Suppressor macrophage treated with lipopolysaccharide for 4 hours (primary cell): ENCODE data around the gene HIVEP3.

Experiments
- DNase-seq: peaks from one replicate; pipeline ENCODE4 v3.0.0-alpha.2; 2020

The HIVEP3 gene

DNA sequence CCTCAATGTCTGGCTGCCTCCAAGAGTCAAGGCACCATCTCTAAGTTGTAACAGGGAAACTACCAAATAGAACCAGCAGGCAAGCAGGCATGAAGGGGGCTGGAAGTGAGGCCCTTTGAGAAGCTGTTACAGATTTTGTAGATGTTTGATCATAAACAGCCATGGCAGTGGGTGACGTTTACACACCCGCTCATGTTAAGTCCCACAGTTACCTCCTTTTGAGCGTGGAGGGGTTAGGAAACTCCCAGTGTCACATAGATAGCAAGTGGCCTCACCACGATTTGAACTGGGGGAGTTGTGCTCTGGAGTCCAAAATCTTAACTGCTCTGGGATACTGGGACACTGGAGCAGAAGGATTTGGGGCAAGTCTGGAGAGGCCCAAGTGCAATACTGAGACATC, 192.4 kb downstream of the HIVEP3 start:
- DNase-seq, result no peak

DNA sequence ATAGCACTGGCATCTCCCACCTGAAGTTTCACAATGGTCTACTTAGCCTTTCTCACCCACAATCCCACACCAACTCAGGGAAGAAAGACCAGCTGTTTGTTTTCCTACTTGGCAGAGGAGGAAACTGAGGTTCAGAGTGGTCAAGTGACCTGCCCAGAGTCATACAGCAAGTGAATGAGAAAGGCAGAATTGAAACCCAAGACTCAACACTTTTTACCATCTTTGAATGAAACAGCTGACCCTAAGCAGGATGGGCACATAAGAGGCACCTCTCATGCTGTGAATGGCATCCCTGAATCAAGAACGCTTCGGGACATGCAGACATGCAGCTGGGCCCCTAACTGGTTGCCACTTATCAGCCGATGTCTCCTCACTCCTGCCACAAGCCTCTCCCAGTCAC, 193.8 kb downstream of the HIVEP3 start:
- DNase-seq, result peak; percentile 47

DNA sequence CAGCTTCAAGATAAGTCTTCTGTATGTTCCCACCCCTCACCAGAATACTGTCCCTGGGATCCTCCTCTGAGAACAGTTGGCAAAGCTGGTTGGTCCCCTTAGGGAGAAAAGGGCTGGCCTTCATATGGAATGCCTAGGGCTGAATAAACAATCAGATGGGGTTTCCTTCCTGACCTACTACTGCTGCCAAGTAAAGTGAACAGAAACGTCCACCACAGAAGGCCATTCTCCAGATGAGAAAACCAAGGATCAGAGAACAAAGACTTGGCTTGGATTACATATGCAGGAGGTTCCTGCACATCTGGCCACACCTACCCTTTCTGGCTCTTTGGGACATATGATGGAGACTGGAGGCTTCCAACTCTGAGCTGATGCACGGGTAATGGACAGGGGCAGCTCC, 194.5 kb downstream of the HIVEP3 start:
- DNase-seq, result no peak

DNA sequence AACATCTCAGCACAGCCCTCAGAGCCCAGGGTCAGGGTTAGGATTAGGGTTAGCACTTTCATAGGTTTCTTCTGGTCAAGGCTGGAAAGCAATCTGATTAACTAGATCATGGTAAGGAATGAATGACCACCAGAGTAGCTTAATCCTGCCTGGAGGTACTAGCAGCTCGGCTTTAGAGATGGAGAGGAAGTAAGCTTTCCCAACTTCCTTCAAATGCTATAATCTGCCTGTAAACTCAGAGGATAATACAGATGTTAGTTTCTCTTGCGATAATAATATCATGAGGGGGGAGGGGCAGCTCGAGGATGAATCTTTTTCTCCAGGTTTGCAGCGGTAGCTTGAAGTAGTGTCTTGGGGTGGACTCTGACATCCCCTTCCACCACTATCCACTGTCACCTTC, 194.9 kb downstream of the HIVEP3 start:
- DNase-seq, result no peak

DNA sequence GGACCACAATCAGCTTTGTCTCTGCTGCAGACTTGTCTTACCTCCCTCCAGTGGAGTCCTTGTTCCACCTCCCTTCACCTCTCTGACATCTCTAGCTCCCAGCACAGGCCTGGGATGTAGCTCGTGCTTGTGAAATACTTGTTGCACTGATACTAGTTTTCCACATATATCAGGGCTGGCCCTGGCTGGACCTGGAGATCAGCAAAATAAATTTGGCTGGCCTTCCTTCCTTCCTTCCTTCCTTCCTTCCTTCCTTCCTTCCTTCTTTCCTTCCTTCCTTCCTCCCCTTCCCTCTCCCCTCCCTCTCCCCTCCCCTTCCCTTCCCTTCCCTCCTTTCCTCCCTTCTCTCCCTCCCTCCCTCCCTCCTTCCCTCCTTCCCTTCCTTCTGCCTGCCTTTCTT, 196.5 kb downstream of the HIVEP3 start:
- no peak for DNase-seq

DNA sequence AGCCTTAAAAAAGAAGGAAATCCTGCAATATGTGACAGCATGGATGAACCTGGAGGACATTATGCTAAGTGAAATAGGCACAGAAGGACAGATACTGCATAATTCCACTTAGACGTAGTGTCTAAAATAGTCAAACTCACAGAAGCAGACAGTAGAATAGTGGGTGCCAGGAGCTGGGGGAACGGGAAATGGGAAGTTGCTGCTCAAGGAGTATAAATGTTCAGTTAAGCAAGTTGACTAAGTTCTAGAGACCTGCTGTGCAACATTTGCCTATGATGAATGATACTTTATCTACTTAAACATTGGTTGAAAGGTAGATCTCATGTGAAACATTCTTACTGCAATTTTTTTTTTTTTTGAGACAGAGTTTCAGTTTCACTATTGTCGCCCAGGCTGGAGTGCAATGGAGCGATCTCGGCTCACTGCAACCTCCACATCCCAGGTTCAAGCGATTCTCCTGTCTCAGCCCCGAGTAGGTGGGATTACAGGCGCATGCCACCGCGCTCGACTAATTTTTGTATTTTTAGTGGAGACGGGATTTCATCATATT, 197.8 kb downstream of the HIVEP3 start:
- DNase-seq, result no peak

DNA sequence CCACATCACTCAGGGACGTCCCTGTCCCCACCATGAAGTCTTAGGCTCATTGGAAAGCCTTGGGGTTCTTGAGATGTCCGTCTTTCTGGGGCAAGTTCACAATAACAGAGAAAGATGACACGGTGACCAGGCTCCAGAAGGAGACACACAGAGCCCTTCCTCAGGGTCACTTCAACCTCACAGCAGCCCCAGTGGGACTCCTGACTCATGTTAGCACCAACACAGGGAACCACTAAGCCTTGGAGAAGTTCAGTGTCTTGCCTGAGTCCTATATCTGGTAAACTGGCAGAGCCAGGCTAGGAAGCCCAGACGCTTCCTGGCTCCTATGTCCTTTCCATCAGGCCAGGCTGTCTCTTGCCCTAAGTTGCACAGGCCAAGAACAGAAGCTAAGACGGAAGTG, 199.1 kb downstream of the HIVEP3 start:
- DNase-seq, result no peak

GRCh38 chr1:41719128-41719527, 199.6 kb downstream of the HIVEP3 start:
- DNase-seq, result no peak

DNA sequence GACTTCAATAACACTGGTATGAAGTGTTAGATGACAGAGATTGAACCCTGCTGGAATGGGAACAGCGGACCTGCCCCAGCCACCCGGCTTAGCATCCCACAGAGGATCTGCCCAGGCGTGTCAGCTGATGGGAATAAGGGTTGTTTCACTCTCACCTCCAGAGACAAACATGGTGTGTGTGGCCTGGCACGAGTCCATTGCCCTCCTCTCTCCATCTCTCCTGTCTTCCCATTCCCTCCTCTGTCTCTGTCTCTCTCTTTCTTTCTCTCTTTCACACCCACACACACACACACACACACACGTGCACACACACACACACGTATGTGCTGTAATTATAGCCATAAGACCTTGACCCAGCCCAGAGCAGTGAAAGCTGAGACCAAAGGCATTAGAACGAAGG, 200.2 kb downstream of the HIVEP3 start:
- DNase-seq, result no peak

GRCh38 chr1:41716188-41717130, 202.3 kb downstream of the HIVEP3 start:
- no peak for DNase-seq

- peak; percentile 33 for DNase-seq
These were observed 203.2 kb downstream of the HIVEP3 start for GRCh38 chr1:41715441-41716095.

DNA sequence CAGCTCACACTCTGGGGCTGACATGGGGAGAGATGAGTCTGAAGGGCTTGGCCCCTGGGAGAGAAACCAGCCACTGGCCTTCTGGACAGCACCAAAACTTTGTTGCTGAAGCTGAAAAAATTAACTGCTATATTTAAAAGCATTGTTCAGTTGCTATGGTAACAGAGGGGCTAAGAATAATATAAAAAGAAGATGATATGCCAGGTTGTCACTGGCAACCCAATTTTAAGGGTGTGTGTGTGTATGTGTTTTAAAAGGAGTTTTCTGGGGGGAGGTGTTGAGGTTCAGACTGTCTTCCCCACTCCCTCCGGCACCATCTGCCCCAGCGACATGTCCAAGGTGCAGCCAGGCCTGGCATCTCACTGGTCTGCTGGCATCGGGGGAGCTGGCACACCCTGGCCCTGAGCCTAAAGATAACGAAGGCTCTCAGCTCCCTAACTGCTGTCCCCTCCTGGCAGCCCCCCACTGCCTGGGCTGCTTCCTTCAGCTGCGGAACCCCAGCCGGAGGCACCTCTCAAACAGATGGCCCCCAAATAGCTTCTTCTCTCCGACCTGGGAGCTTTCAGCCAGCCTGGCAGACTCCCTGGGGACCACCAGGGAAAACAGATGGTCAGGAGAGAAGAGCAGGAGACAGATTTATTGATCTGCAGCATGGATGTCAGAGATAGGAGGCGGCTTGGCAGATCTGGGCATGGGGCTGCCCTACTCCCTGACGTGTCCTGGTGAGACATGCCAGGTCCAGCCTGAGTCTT, 203.9 kb downstream of the HIVEP3 start:
- no peak for DNase-seq

- DNase-seq, result no peak
These were observed 205.0 kb downstream of the HIVEP3 start for GRCh38 chr1:41713557-41714327.

DNA sequence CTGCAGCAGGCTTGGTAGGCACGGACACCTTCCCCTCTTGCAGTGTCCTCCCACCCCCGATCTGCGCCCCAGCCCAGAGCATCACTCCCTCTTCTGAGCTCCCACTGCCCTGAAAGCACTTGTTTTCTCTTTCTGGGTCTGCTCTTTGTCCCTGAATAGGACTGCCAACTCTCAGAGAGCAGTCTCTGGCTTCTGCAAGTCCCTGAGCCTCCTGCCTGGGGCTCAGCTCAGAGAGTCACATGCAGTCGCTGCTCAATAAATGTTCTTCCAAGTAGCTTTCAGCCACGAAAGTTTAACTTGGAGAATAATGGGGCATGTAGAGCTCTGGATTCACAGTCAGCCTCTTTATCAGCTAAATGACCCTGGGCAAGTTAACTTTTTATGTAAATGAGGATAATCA, 205.6 kb downstream of the HIVEP3 start:
- no peak for DNase-seq

DNA sequence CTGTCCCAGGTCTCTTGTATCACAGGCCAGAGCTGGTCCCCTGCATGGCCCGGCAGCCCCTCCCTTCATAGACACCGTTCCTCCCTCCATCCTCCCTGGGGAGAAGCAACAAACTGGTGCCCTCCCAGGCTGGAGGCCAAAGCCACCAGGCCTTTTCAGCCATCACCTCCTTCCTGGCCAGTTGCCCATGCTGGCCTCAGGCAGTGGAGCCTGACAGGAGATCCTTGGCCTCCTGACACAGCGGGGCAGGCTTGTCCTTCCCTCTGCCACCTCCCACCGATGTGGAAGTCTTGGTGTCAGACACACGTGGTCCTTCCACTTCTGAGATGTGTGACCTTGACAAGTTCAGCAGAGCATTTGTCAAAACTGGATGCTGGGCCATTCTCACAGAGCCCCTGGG, 206.0 kb downstream of the HIVEP3 start:
- no peak for DNase-seq

GRCh38 chr1:41712081-41712480, 206.6 kb downstream of the HIVEP3 start:
- DNase-seq, result no peak

- no peak for DNase-seq
These were observed 207.1 kb downstream of the HIVEP3 start for GRCh38 chr1:41711581-41711980.

DNA sequence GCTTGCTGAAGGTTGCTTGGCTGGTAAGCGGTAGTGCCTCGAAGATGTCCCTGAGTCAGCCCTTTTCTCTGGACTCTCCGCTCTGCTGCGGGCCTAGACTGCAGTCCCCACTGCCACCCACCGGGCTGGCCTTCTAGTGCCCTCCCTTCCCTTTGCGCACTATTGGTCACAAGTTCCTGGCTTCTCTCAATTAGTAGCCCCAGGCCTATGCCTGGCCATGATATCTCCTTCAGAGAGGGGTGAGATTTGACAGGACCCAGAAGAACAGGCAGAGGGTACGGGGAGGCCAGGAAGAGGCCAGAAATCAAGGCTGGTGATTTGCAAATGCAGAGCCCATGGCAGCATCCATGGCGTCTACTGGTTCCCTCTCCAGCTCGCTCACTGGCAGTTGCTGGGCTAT, 207.7 kb downstream of the HIVEP3 start:
- DNase-seq, result no peak

GRCh38 chr1:41709873-41710272, 208.8 kb downstream of the HIVEP3 start:
- DNase-seq, result no peak

- DNase-seq, result no peak
These were observed 209.4 kb downstream of the HIVEP3 start for GRCh38 chr1:41709331-41709730.

DNA sequence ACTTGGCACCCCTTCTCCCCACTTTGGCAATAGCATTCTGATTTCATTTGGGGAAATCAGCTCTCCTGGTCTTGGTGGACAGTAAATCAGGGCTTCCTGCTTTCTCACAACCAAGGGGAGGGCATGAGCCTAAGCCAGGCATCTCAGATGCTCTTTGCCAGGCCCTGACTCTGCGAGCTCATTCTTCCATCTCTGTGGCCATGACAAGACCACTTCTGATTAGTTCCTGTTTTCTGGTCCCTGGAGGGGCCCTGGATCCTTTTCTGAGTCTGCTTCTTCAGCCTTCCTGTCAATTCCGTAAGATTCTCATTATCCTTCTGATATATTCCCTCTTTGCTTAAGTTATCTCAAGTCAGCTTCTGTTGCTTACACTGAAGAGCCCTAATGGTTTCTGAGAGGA, 210.4 kb downstream of the HIVEP3 start:
- DNase-seq, result no peak

DNA sequence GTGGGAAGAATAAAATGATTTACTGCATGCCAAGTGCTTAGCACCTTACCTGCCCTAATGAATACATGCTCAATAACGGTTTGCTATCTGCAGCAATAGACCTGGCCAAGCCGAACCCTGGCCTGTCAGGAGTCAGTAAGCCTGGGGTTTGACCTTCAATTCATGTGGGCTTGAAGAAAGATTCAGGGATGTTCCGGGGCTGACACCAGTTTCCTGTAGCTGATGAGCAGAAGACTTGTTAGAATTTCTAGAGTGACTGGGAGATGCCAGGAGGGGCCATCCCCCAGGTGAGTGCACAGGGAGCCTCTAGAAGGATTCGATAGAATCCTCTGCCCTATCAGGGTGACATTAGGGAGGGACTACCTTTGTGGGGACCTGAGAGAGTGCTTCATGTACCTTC, 210.9 kb downstream of the HIVEP3 start:
- DNase-seq, result no peak

- no peak for DNase-seq
These were observed 212.9 kb downstream of the HIVEP3 start for GRCh38 chr1:41705798-41706197.
